HG02623 (cell line): Measurements from ENCODE around the gene FDXR.

Experiments used
- ATAC-seq: cut with Tn5 transposase; IDR thresholded peaks from one replicate; pipeline ENCODE4 v1.9.1; 2021; ENCODE audit warnings: moderate library complexity; ENCODE audit not compliant: unreplicated experiment

FDXR gene

DNA sequence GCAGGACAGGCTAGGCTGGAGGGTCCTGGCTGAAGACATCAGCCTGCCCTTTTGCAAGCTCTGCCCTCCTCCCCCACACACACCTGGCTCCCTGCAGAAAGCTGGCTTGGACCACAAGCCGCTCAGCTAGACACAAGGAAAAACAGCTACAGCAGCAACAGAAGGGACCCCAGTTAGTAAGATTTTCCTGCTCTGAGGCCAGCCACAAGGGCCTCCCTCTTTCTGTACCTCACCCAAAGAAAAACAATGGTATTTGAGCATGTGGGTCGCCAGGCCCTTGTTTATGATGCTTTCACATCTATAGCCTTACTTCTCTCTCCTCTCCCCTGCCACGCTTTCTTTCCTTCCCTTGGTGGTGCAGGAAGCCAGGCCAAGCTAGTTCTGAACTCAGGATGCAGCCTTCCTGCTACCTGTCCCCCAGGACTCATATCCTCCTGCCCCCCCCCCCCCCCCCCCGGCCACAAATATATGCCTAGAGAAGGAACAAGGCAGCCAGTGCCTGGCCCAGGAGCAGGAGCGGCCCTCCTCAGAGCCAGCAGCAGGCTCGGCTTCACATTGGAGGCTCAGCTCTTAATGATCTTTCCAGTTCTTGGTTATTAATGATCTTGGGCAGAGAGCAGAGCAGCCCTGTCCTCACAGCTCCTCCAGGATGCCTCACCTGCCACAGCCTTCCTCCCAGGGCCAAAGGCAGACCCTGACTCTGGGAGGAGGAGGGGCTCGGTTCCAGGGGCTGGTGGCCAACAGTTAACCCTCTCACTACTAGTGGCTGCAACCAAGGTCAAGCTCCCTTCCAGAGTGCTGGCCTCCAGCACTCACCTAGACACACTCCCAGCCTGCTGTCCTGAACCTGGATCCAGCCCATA lies 32.6 kb downstream of the FDXR start:
- no peak for ATAC-seq

DNA sequence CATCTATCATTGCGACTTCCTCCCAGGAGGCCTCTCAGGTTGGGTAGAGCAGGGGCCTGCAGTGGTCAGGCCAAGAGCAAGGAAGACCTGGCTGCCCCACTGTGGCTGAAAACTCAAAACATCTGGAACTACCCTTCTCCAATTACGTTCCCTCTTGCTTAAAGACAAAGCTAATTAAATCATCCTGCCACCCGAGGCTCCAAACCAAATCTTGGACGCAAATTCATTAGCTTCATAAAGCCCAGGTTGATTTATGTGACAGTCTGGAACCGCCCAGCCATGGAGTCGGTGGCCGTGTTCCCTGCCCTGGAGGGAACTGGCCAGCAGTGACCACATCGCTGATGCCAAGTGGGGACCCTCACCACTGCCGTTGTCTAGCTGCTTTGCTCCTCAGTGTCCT lies 34.5 kb downstream of the FDXR start:
- no peak for ATAC-seq

GRCh38 chr17:74836691-74837467 lies 35.9 kb downstream of the FDXR start:
- ATAC-seq = no peak

DNA sequence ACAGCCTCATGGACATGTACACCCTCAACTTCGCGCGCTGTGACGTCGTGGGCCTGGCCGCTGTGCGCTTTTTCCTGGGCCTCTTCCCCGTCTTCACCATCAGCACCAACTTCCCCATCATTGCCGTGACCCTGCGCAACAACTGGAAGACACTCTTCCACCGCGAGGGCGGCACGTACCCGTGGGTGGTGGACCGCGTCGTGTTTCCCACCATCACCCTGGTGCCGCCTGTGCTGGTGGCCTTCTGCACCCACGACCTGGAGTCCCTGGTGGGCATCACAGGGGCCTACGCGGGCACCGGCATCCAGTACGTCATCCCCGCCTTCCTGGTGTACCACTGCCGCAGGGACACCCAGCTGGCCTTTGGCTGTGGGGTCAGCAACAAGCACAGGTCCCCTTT lies 36.6 kb downstream of the FDXR start:
- ATAC-seq = no peak

DNA sequence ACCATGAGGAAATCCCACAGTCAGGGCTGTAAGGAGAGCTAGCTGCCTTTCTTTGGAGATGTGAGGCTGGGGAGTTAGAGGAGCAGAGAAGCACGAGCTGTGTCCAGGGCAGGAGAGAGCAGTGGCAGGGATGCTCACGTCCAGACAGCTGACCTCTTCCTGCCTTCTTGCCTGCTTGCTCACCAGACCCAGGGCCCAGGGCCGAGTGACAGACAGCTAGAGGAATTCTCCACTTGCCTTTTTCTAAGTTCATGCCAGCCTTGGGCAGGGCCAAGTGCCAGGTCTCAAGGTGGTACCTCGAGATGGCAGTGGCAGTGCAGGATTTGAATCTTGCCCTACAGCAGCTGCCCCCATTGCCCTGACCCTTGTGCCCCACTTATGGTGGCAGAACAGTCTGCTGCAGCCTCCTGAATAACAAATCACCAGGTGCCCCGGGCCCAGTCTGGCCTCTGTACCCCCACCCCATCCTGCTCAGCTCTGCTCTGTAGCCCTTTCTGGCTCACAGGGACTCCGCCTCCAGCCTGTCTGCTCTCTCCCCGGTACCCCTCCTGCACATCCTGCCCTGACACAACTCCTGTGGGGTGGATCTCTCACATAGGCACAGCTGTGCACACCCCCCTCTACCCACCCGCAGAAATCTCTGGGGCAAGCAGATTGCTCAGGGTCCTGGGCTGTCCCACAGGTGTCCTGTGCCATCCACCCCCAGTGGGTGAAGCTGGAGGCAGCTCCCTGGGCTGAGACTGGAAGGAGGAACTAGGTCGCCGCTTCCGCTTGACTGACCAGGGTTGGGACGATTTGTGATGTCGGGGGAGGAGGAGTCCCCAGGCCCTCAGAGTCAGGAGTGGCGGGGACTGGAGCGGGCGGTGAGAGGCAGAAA lies 39.1 kb downstream of the FDXR start:
- ATAC-seq = no peak

- ATAC-seq = no peak
Measured at GRCh38 chr17:74832421-74832820, 40.4 kb downstream of the FDXR start.

DNA sequence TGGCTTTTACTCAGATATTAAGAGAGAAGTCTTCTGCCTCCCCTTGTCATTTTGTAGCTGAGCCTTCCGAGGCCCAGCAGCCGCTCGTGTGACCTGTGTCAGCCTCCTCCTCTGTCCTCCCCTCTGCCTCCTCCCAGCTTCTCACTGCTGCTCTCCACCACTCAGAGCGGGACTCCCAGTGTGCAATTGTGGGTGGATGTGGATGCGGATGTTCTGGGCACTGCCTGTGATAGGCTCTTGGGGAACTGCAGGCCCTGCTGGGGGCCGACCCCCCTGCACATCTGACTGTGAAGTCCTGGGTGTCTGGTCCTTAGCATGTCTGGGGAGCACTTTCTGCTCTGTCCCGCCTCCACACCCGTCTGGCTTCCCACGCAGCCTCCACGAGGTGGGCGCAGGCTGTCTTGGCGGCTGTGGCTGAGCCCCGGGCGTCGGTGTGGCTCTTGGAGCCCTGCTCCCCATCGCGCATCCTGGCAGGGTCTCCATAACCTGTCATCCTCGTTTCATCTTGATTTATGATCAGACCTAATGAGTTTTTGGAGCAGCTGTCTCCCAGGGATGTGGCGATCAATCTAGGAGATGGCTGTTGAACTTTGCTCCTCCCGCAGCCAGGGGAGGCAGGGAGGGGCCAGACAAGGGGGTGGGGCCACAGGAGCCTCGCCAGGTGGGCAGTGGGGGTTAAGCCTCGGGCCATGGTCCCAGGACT lies 41.2 kb downstream of the FDXR start:
- no peak for ATAC-seq

DNA sequence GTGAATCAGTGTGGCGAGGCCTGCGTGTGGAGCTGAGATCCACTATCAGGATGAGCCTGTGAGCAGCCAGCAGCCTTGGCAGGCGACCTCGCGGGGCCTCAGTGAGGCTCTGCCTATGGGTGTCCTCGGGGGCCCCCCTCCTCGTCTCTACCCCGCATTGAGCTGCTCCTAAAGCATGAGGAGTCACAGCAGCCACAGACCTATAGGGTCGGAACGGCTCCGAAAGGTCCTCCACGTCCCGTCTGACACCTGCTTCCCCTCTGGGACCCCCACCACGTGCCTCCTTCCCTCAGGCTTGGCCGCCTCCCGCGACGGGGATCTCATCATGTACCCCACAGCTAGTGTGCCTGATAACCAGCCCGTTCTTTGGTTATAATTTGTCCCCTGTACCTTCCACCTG lies 41.9 kb downstream of the FDXR start:
- no peak for ATAC-seq

- no peak for ATAC-seq
Measured at GRCh38 chr17:74827800-74828199, 45.0 kb downstream of the FDXR start.

DNA sequence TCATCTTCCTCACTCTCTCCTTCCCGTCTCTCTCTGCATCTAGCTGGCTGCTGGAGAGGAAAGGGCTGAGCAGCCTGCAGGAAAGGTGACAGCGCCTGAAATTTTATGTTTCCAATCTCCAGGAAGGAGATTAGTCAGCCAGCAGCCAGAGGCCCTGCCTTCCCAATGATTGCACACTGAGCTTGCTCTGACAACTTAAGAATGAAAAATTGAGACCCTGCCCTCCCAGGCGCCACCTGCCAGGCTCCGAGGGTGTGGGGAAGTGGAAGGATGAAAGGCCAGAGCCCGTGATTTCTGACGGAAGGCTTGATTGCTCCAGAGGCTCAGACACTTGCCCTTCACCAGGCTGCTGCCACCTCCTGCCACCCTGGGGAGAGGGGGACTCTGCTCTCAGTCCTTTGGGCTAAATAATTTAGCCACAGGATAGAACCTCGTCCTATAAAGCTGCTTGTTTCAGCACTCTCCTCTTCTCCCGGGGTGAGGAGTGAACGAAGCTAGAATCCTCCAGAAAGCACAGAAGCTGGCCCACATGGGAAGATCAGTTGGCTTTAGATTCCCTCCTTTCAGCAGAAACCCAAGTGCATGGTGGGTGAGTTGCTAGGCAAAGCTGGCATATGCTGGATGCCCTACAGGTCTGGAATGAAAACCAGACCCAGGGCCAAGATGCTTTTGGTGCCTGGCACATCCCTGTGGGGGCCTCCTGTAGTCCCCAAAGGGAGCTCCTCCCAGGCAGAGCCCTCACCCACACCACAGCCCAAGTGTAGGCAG lies 46.7 kb downstream of the FDXR start:
- no peak for ATAC-seq

DNA sequence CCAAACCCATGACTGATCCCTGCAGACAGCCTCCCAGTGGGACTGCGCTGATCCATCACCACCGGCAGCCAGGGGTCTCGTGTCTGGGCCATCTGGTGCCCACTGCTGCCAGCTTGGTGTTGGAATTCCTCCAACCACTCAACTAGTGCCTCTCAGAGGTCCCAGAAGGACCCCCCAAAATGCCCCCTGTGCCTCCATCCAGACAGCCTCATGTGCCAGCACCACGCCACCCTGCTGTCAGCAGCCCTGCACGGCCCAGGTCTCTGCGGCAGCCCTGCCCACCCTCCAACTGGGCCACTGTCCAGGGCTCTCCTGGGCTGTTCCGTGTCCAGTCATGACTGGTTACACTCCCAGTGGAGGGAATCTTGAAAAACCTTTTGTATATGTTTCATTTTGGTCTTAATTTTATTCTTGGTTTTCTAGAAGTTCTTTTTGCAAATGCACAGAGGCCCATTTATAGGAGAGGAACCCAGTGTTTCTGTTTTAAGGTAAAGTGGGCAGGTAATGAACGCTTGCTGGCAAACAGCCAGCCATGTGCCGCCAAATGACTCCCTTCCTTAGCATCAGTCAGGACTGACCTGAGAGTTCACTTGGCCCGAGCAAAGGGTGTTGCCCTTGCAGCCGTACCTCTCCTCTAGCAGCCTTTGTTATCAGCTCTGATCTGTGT lies 47.7 kb downstream of the FDXR start:
- ATAC-seq = no peak

DNA sequence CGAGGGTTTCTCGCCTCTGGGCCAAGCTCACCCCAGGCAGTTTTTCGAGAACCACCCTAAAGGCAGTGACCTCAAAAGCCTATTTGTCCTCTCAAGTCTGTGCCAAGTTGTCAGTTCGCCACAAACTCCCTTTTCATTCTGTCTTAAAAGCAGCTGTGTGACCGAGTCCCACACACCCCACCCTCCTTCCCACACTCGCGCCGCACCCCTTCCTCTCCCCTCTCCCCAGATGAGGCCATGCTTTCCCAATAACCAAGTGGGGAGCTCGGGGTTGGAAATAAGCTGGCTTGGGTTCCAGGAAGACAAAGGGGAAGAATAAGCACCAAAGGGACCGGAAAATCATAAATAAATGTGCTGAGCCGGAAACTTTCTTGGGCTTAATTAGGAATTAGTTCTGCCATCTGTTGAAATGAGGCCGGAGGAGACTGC lies 49.8 kb downstream of the FDXR start:
- no peak for ATAC-seq

DNA sequence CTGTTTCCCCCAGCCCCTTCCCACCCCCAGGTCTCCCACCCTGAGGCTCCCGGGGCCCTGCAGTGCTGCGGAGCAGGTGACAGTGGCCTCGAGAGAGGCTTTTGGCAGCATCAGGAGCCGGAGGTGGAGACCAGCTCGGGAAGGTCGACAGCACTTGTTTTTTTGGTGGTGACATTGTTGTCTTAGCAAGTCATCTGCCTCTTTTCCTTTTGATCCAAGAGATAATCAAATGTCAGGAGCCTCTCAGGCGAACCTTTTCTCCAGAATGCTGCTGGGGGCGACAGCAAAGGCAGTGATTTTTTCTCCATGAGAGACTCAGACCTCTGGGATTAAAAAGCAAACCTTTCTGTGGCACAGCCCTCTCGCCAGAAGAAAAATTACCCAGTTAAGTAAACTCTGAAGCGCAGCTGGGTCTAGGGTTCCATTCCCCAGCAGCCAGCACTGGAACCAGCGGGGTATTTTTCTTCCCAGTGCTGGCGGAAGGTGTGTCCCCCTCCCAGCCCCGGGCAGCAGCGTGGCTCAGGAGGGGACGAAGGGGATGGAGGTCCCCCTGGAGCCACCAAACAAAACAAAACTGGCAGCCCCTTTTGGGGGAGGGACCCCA lies 50.4 kb downstream of the FDXR start:
- ATAC-seq = no peak

- no peak for ATAC-seq
Measured at GRCh38 chr17:74821655-74822334, 51.0 kb downstream of the FDXR start.

GRCh38 chr17:74819801-74820436 lies 52.9 kb downstream of the FDXR start:
- ATAC-seq = no peak

- no peak for ATAC-seq
Measured at GRCh38 chr17:74818291-74818938, 54.4 kb downstream of the FDXR start.

DNA sequence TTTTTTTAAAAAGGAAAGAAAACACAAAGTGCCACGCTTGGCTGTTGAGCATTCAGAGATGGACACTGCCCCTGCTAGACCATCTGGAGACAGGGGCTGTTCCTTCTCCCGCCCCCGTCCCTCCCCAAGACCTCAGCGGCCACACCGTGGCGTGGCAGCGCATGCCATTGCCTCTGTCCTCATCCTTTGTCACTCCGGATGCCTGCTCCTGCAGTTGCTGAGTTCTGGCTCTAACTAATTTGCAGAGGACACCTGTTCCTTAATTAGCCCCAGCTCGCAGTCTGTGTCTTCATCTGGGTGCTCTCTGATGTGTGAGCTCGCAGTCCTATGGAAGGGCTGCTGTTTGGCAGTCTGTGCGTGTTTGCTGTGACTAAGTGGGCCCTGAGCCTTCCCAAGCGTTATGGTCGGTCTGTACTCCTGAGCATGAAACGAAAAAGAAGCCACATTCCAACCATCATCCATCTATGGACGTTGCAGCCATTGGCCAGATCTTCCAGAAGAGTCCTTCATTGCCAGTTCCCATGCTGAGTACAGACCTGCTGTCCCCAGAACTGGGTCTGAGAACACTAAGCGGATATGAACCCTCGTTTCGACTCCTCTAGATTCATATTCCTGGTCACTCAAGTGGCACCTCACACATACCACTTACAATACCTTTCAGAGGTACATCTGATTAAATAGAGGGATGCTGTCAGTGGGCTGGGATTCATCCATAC lies 55.7 kb downstream of the FDXR start:
- no peak for ATAC-seq
